ENCODE measurements around the gene VRTN.

GRCh38 chr14:74312161-74312560 lies 36.1 kb upstream of the VRTN start:
- TF ChIP-seq SPI1 (IDR thresholded peaks at IDR 0.05; ENCODE audit: borderline replicate concordance, low read depth), result no peak
- no peak for TF ChIP-seq CTCF (IDR thresholded peaks at IDR 0.05; ENCODE audit: insufficient read depth, low read length)
- TF ChIP-seq POLR2AphosphoS5 (IDR thresholded peaks at IDR 0.05; ENCODE audit: low read depth), result no peak

All from HL-60 (cell line).